BLaER1 treated with 17β-estradiol and CSF1 and Interleukin-3, amounts not matched to agents 10 nM and 100 nM (cell line): Measurements from ENCODE around the gene P2RX5.

Experiments used
- H3K27ac ChIP-seq, 11 experiments: shearing (Covaris generic); formaldehyde crosslinking; 2 replicates each; pipeline ENCODE4 v1.8.1; 2022
- H3K27me3 ChIP-seq, 11 experiments: shearing (Covaris generic); formaldehyde crosslinking; 2 replicates each; pipeline ENCODE4 v1.8.1; 2022
- H3K36me3 ChIP-seq, 11 experiments: shearing (Covaris generic); formaldehyde crosslinking; 2 replicates each; pipeline ENCODE4 v1.8.1; 2022
- H3K4me1 ChIP-seq, 10 experiments: shearing (Covaris generic); formaldehyde crosslinking; 2 replicates each; pipeline ENCODE4 v1.8.1; 2022
- H3K4me2 ChIP-seq, 11 experiments: shearing (Covaris generic); formaldehyde crosslinking; 2 replicates each; pipeline ENCODE4 v1.8.1; 2022
- H3K4me3 ChIP-seq, 10 experiments: shearing (Covaris generic); formaldehyde crosslinking; 2 replicates each; pipeline ENCODE4 v1.8.1; 2022
- H3K9ac ChIP-seq, 11 experiments: shearing (Covaris generic); formaldehyde crosslinking; 2 replicates each; pipeline ENCODE4 v1.8.1; 2022
- H3K9me3 ChIP-seq, 11 experiments: shearing (Covaris generic); formaldehyde crosslinking; replicated peaks in 1 of 11; 2 replicates each; pipeline ENCODE4 v1.8.1; 2022
- H4K20me1 ChIP-seq, 11 experiments: shearing (Covaris generic); formaldehyde crosslinking; 2 replicates each; pipeline ENCODE4 v1.8.1; 2022
- Cebpa-rat ChIP-seq, 11 experiments: shearing (Covaris generic); IDR thresholded peaks; 2 replicates each; pipeline ENCODE4 v1.8.1; 2022

The P2RX5 gene

DNA sequence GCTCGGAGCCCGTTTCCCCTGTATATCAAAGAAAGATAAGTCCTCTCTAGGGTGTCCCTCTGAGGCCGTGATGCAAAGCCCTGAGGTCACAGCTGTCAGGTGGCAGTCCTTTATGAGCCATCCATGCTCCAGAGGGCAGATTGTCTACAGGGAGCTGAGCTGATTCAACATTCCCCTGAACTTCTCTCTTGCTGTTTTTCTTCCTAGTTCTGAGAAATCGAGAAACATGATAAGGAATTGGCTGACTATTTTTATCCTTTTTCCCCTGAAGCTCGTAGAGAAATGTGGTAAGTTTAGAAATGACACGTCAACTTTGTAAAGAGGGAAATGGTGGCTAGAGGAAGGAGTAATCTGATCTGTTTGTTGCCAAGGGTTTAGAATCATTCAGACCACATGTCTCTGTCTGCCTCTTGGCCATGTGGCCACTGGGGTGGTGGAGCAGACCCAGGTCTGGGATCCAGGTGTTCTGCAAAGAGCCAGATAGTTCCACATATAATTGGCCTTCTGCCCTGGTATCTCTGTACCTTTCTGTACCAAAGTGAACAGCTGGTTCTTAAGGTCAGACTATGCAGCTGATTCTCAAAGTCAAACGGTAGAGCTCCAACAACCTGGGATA lies 55.9 kb downstream of the P2RX5 start:
- H3K9me3 ChIP-seq = no peaks in the 10 kb centered on the region; a peak in 3 of 22 replicates
- H3K27me3 ChIP-seq = no peaks in the 10 kb centered on the region
- peaks cover 0 to 5% (median 0%) of the 10 kb centered on the region in 11 experiments; a peak in 4 of 22 replicates for H4K20me1 ChIP-seq
- peaks cover 0 to 47% (median 24%) of the 10 kb centered on the region in 11 experiments; a peak in 19 of 22 replicates for H3K36me3 ChIP-seq
- H3K4me2 ChIP-seq = peak overlapping the region; percentile 78 to 98 (median 89)
- peak overlapping the region; percentile 75 to 97 (median 88) for H3K27ac ChIP-seq
- H3K4me1 ChIP-seq = peaks cover 68 to 88% (median 80%) of the 10 kb centered on the region in 10 experiments
- peak in 5 of 11 experiments; percentile 23 to 96 (median 68); a peak in 7 of 22 replicates for TF ChIP-seq Cebpa-rat (IDR thresholded peaks at IDR 0.05)
- peak overlapping the region; percentile 1 to 95 (median 25); a peak in 16 of 20 replicates for H3K4me3 ChIP-seq
- H3K9ac ChIP-seq = peak overlapping the region; percentile 63 to 98 (median 73)

DNA sequence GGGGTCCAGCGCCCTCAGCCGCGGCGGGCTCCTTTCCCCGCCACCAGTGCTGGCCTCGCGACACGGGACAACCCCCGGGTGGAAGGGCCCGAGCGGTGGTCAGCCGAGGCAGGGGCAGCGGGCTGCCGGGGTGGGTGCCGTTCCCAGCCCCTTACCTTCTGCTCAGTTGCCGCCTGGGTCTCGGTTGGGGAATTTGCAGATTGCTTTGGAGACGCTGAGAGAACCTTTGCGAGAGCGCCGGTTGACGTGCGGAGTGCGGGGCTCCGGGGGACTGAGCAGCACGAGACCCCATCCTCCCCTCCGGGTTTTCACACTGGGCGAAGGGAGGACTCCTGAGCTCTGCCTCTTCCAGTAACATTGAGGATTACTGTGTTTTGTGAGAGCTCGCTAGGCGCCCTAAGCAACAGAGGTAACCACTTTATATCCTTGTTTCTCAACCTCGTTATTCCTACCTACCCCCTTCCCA lies 59.0 kb downstream of the P2RX5 start:
- peaks cover 0 to 32% (median 17%) of the 10 kb centered on the region in 11 experiments; a peak in 17 of 22 replicates for H3K36me3 ChIP-seq
- peak overlapping the region; percentile 90 to 100 (median 94) for H3K9ac ChIP-seq
- peak overlapping the region; percentile 94 to 100 (median 97) for H3K27ac ChIP-seq
- H3K4me3 ChIP-seq = peak overlapping the region; percentile 77 to 99 (median 94)
- H3K4me2 ChIP-seq = peak overlapping the region; percentile 78 to 98 (median 89)
- H4K20me1 ChIP-seq = peaks cover 0 to 20% (median 0%) of the 10 kb centered on the region in 11 experiments; a peak in 7 of 22 replicates
- no peaks in the 10 kb centered on the region for H3K27me3 ChIP-seq
- peaks cover 67 to 83% (median 77%) of the 10 kb centered on the region in 10 experiments for H3K4me1 ChIP-seq
- H3K9me3 ChIP-seq = no peaks in the 10 kb centered on the region; a peak in 3 of 22 replicates
- no peak for TF ChIP-seq Cebpa-rat (IDR thresholded peaks at IDR 0.05)

DNA sequence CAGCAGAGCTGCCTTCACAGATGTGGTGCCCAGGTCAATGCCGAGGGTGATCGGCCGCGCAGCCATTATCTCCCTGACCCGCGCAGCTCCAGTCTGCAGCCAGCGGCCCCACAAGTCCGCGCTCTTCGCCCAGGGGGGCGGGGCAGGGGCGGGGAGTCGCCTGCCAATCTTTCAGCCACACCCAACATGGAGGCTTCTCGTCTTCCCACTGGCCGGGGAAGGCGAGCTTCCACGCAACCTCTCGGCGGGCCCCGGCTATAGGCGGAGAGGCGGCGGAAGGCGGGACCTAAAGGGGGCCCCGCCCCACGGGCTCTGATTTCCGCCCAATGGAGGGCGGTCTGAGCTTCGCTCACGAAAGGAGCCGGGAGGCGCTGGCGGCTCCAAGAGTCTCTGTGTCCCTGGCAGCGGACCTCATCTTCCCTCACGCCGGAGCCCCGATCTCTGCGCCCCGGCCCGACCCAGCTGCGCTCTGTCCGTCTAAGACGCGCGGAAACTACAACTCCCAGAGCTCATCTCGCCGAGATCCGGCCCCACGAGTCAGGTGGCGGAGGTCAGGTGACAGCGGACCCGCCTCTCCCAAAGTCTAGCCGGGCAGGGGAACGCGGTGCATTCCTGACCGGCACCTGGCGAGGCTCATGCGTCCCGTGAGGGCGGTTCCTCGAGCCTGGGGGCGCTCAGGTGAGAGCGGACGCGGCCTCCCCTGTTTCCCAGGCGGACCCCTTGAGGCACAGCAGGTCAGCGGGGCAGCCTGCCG lies 59.6 kb downstream of the P2RX5 start, which contains the start of the genes CTNS and SHPK:
Gene CTNS (plus strand): TSS at position 607 of the 754 bp plus-strand sequence. CDS start 3,447 bp downstream, outside the sequence.
Gene SHPK (minus strand): TSS at position 97 of the 754 bp plus-strand sequence. CDS start 31 bp downstream, at position 66.
- no peak for TF ChIP-seq Cebpa-rat (IDR thresholded peaks at IDR 0.05)
- peak within 1 kb of the TSS; percentile 94 to 100 (median 97) for H3K27ac ChIP-seq
- H3K9me3 ChIP-seq = no peaks in the 10 kb centered on the region; a peak in 3 of 22 replicates
- peaks cover 61 to 83% (median 77%) of the 10 kb centered on the region in 10 experiments for H3K4me1 ChIP-seq
- H3K36me3 ChIP-seq = peaks cover 0 to 36% (median 22%) of the 10 kb centered on the region in 11 experiments; a peak in 15 of 22 replicates
- peak within 1 kb of the TSS; percentile 78 to 98 (median 94) for H3K4me2 ChIP-seq
- peak within 1 kb of the TSS; percentile 90 to 100 (median 94) for H3K9ac ChIP-seq
- H3K27me3 ChIP-seq = no peaks in the 10 kb centered on the region
- H3K4me3 ChIP-seq = peak within 1 kb of the TSS; percentile 77 to 99 (median 94)
- peaks cover 0 to 20% (median 0%) of the 10 kb centered on the region in 11 experiments; a peak in 7 of 22 replicates for H4K20me1 ChIP-seq

DNA sequence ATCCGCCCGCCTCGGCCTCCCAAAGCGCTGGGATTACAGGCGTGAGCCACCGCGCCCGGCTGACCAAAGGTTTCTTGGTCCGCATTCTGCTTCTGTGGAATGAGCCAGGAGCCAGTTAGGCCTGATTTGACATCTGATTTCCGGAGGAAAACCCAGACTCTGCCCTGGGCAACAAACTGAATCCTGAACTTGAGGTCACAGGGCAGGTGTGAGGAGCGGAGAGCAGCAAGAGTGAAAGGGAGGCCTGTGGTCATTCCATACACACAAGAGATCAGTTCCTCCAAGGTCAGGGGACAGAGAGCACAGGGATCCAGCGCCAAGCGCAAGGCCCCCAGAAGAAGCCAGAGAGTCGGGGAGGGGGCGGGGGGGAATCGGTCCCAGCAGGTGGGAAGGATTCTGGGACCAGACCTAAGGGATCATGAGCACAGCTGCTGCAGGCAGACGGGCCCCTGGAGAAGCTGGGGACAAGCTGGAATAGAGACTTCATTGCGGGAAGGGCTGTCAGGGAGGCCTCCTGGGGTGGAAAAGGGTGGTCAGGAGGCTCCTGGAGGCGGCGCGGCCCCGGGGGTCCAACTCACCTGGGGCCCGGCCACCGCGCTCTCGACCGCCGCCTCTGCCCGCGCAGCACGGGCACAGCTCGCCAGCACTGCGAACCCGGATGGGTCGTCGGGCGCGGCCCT lies 60.3 kb downstream of the P2RX5 start:
- H3K9ac ChIP-seq = peak overlapping the region; percentile 90 to 100 (median 94)
- TF ChIP-seq Cebpa-rat (IDR thresholded peaks at IDR 0.05) = no peak
- peaks cover 0 to 38% (median 25%) of the 10 kb centered on the region in 11 experiments; a peak in 15 of 22 replicates for H3K36me3 ChIP-seq
- H3K27me3 ChIP-seq = no peaks in the 10 kb centered on the region
- peak overlapping the region; percentile 54 to 98 (median 96); a peak in 21 of 22 replicates for H3K27ac ChIP-seq
- peaks cover under 1 to 25% (median 5%) of the 10 kb centered on the region in 11 experiments; a peak in 13 of 22 replicates for H4K20me1 ChIP-seq
- H3K4me1 ChIP-seq = peaks cover 54 to 80% (median 77%) of the 10 kb centered on the region in 10 experiments
- no peaks in the 10 kb centered on the region; a peak in 3 of 22 replicates for H3K9me3 ChIP-seq
- H3K4me3 ChIP-seq = peak overlapping the region; percentile 77 to 99 (median 94)
- peak overlapping the region; percentile 77 to 95 (median 92) for H3K4me2 ChIP-seq

DNA sequence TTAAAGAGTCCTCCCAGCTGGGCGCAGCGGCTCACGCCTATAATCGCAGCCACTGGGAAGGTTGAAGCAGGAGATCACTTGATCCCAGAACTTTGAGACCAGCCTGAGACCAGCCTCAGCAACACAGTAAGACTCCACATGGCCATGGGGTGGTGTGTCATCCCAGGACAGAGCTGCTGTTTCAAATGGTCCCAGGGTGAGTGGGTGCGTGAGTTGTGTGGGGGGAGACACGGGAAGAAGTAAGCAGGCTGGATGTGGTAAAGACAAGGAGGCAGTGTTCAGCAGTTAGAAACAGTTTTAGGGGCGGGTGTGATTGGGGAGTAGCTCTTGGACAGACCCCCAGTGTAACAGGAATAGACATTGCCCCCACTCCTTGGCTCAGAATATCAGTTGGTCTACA lies 63.7 kb downstream of the P2RX5 start:
- Histone ChIP-seq H3K27ac (0 out of 22 replicates have a peak overlapping the region, but pooled peaks of 2 of the 11 experiments have one; percentile 11 to 20), H3K4me2 (peak overlapping the region in 6 of 11 experiments; percentile 21 to 81 (median 52); a peak in 9 of 22 replicates), H3K36me3 (peaks cover 25 to 59% (median 53%) of the 10 kb centered on the region in 11 experiments), H4K20me1 (peaks cover 7 to 53% (median 15%) of the 10 kb centered on the region in 11 experiments; a peak in 13 of 22 replicates), H3K9ac (peak overlapping the region in 1 of 11 experiments; percentile 24; a peak in 3 of 22 replicates), H3K9me3 (no peaks in the 10 kb centered on the region; a peak in 3 of 22 replicates), H3K4me1 (peaks cover 21 to 54% (median 48%) of the 10 kb centered on the region in 10 experiments), H3K4me3 (no peak overlapping the region), H3K27me3 (no peaks in the 10 kb centered on the region)
- TF ChIP-seq Cebpa-rat (IDR thresholded peaks at IDR 0.05) = no peak

DNA sequence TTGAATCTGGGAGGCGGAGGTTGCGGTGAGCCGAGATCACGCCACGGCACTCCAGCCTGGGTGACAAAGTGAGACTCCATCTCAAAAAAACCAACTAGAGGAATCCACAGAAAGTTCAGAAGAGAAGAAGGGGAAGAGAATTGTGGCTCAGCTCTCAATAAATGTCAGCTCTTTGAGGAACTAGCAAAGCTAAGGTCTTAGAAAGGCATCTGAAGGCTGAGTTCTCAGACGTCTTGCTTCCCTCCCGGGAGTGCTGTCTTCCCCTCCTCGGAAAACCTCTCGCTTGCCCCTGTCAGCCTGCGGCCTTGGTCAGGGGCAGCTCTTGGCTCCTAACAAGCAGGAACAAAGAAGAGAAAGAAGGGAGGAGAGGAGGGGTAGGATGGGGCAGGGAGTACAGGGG lies 65.2 kb downstream of the P2RX5 start:
- H3K36me3 ChIP-seq = peaks cover 40 to 74% (median 68%) of the 10 kb centered on the region in 11 experiments
- H3K27ac ChIP-seq = peak overlapping the region in 10 of 11 experiments; percentile 42 to 71 (median 53); a peak in 16 of 22 replicates
- peaks cover 17 to 53% (median 44%) of the 10 kb centered on the region in 10 experiments for H3K4me1 ChIP-seq
- H3K9me3 ChIP-seq = no peaks in the 10 kb centered on the region; a peak in 3 of 22 replicates
- peaks cover 7 to 52% (median 15%) of the 10 kb centered on the region in 11 experiments; a peak in 13 of 22 replicates for H4K20me1 ChIP-seq
- peak overlapping the region in 6 of 11 experiments; percentile 19 to 81 (median 44); a peak in 11 of 22 replicates for H3K4me2 ChIP-seq
- H3K4me3 ChIP-seq = no peak overlapping the region
- H3K27me3 ChIP-seq = no peaks in the 10 kb centered on the region
- H3K9ac ChIP-seq = peak overlapping the region in 9 of 11 experiments; percentile 29 to 62 (median 50); a peak in 11 of 22 replicates
- no peak for TF ChIP-seq Cebpa-rat (IDR thresholded peaks at IDR 0.05)

DNA sequence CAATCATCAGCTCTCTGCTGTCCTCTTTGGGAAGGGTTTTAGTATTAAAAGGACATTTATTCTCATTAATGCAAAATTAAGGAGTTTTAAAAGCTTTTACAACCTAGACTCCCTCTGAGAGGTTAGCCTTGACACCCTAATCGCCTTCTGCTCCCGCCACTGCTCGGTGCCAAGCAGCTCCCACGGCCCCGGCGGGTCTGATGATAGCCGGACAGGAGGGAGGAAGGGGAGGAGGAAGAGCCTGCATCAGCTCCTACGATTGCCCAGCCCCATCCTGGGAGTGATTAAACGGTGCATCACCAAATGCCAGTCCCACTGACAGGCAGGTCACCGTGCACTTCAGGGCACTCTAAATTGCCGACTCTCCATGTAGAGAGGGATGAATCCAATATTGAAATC lies 68.2 kb downstream of the P2RX5 start:
- Histone ChIP-seq H3K36me3 (peaks cover 70 to 96% (median 90%) of the 10 kb centered on the region in 11 experiments), H3K9me3 (no peaks in the 10 kb centered on the region), H3K4me2 (no peak overlapping the region), H3K27me3 (no peaks in the 10 kb centered on the region), H3K4me3 (no peak overlapping the region), H3K27ac (no peak overlapping the region), H4K20me1 (peaks cover 7 to 51% (median 15%) of the 10 kb centered on the region in 11 experiments; a peak in 13 of 22 replicates), H3K9ac (no peak overlapping the region), H3K4me1 (peaks cover 0 to 31% (median 21%) of the 10 kb centered on the region in 10 experiments; a peak in 18 of 20 replicates)
- TF ChIP-seq Cebpa-rat (IDR thresholded peaks at IDR 0.05) = no peak
